GM12872 (cell line): ENCODE data around the gene USP21.

Experiments
- CTCF ChIP-seq: IDR thresholded peaks from 3 replicates; pipeline ENCODE4 v1.5.1; 2011; ENCODE audit warnings: low read depth, mild to moderate bottlenecking, low read length, moderate library complexity; ENCODE audit not compliant: insufficient read depth

Gene USP21

GRCh38 chr1:161177936-161178244 is 18.6 kb downstream of the USP21 start:
- no peak for TF ChIP-seq CTCF

- no peak for TF ChIP-seq CTCF
Observed at GRCh38 chr1:161179698-161180097, 20.4 kb downstream of the USP21 start.

- TF ChIP-seq CTCF, result peak; percentile 41; the same call in 1 of the 3 replicates
Observed at GRCh38 chr1:161180639-161181038, 21.3 kb downstream of the USP21 start.

GRCh38 chr1:161182214-161182613 is 22.9 kb downstream of the USP21 start:
- no peak for TF ChIP-seq CTCF

- TF ChIP-seq CTCF, result no peak
Observed at GRCh38 chr1:161185282-161185682, 26.0 kb downstream of the USP21 start.

- TF ChIP-seq CTCF, result no peak
Observed at GRCh38 chr1:161185732-161186311, 26.5 kb downstream of the USP21 start.

- TF ChIP-seq CTCF, result no peak
Observed at GRCh38 chr1:161187311-161187710, 28.0 kb downstream of the USP21 start.

GRCh38 chr1:161188381-161188780 is 29.1 kb downstream of the USP21 start:
- no peak for TF ChIP-seq CTCF
